Bronchial epithelial cell (primary cell): ENCODE data around the gene CEP152. TPM values are rescaled to one million over a fixed set of nuclear protein-coding genes. Genes with fewer than 3 reads are reported as not detected.
A peak's percentile ranks its signal among the peaks of the same experiment; 100 is the strongest.

Experiments
- DNase-seq: peaks from one replicate; pipeline ENCODE4 v3.0.0-alpha.2; 2010; ENCODE audit warnings: low read depth
- FAIRE-seq: peaks from 2 replicates; lab custom pipeline; 2011; peaks lifted over from hg19 to GRCh38; lab: Jason Lieb, UNC
- H3K27me3 ChIP-seq: 2 replicates; pipeline ENCODE4 v1.5.1; 2011; ENCODE audit warnings: low read length; ENCODE audit not compliant: control insufficient read depth, insufficient read depth
- H3K36me3 ChIP-seq: 2 replicates; pipeline ENCODE4 v1.5.1; 2011; ENCODE audit warnings: low read length; ENCODE audit not compliant: control insufficient read depth, insufficient read depth
- H3K4me3 ChIP-seq: 2 replicates; pipeline ENCODE4 v1.5.1; 2011; ENCODE audit warnings: mild to moderate bottlenecking, low read depth, low read length, control low read depth
- total RNA-seq: library from RNA; depleted of rRNA; stranded (reverse); fragments of >200 nt; gene quantifications from 2 replicates; pipeline ENCODE4 v1.2.1, GENCODE V29; 2014
- TF ChIP-seq, protein P1 (sequence below): IDR thresholded peaks from 2 replicates; pipeline ENCODE4 v1.5.1; 2011; ENCODE audit warnings: mild to moderate bottlenecking, moderate library complexity, low read length, control low read depth, inconsistent platforms; ENCODE audit not compliant: insufficient read depth, severe bottlenecking

The CEP152 gene
- total RNA-seq, 1 donor from 2014 or later: 4.5 TPM

GRCh38 chr15:48721061-48721810 lies 89.6 kb downstream of the CEP152 start:
- DNase-seq (no peak), FAIRE-seq (no peak)
- H3K4me3 ChIP-seq: no peak overlapping the region
- TF ChIP-seq, protein P1, sequence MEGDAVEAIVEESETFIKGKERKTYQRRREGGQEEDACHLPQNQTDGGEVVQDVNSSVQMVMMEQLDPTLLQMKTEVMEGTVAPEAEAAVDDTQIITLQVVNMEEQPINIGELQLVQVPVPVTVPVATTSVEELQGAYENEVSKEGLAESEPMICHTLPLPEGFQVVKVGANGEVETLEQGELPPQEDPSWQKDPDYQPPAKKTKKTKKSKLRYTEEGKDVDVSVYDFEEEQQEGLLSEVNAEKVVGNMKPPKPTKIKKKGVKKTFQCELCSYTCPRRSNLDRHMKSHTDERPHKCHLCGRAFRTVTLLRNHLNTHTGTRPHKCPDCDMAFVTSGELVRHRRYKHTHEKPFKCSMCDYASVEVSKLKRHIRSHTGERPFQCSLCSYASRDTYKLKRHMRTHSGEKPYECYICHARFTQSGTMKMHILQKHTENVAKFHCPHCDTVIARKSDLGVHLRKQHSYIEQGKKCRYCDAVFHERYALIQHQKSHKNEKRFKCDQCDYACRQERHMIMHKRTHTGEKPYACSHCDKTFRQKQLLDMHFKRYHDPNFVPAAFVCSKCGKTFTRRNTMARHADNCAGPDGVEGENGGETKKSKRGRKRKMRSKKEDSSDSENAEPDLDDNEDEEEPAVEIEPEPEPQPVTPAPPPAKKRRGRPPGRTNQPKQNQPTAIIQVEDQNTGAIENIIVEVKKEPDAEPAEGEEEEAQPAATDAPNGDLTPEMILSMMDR: no peak
- no peaks in the 10 kb centered on the region for H3K36me3 ChIP-seq
- no peaks in the 10 kb centered on the region for H3K27me3 ChIP-seq

DNA sequence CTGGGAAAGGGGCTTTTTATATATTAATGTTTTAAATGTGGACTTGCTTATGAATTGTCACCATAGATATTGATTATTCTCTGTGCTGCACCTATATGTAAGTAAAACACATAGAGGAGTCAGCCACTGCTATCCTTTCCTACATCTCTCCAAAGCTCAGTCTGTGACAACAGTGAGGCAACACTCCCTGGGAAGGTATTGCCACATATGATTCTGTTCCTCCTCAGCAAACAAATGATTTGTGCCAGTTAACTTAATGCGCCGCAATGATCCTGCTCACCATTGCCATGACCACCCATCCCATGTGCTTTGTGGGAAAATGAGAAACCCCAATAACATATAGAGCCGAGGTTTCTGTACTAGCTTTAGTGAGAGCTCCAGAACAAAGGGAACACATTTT lies 90.2 kb downstream of the CEP152 start:
- TF ChIP-seq, protein P1: no peak
- no peak for FAIRE-seq
- Histone ChIP-seq H3K4me3 (no peak overlapping the region), H3K36me3 (no peaks in the 10 kb centered on the region), H3K27me3 (no peaks in the 10 kb centered on the region)
- peak; percentile 8 for DNase-seq

DNA sequence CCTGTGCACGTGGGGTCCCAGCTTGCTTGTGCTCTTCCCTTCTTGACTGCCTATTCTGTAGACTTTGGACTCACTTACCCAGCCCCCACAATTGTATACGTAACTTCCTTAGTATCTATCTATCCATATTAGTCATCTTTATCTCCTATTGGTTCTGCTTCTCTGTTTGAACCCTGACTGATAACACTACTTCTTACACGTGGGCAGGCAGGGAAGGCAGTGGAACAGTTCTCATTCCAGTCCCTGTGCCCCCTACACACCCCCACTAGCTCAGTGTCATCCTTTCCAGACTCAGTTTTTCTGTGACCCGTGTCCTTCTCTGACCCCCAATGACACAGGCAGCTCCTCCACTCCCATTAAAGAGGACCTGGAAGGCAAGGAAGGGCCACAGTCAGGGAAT lies 91.2 kb downstream of the CEP152 start:
- H3K4me3 ChIP-seq: no peak overlapping the region
- TF ChIP-seq, protein P1: no peak
- H3K36me3 ChIP-seq: no peaks in the 10 kb centered on the region
- no peaks in the 10 kb centered on the region for H3K27me3 ChIP-seq
- FAIRE-seq (no peak), DNase-seq (no peak)

DNA sequence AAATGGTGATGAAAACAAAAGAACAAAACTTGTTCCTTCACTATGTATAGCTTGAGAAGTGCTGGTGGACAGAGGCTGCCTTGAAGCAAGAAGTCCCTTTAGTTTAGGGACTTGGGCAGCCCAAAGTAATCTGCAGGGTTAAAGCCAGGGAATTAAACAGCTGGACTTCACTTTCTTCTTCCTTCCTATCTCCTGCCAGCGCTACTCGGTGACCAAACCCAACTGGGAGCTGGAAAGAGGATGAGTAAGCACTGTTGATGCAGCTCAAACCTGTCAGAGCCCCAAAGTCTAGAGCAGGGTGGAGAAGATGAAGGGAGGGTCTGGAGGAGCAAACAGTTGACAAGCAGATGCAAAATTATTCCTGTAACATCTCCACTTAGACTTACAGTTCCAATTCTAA lies 92.2 kb downstream of the CEP152 start:
- Histone ChIP-seq H3K27me3 (no peaks in the 10 kb centered on the region), H3K36me3 (no peaks in the 10 kb centered on the region), H3K4me3 (no peak overlapping the region)
- TF ChIP-seq, protein P1: no peak
- no peak for FAIRE-seq
- DNase-seq: peak; percentile 18

GRCh38 chr15:48717458-48717857 lies 93.4 kb downstream of the CEP152 start:
- Histone ChIP-seq H3K4me3 (no peak overlapping the region), H3K27me3 (no peaks in the 10 kb centered on the region), H3K36me3 (no peaks in the 10 kb centered on the region)
- TF ChIP-seq, protein P1: no peak
- no peak for FAIRE-seq
- peak; percentile 26 for DNase-seq

- H3K4me3 ChIP-seq: no peak overlapping the region
- no peak for FAIRE-seq
- TF ChIP-seq, protein P1: no peak
- H3K36me3 ChIP-seq: no peaks in the 10 kb centered on the region
- DNase-seq: no peak
- H3K27me3 ChIP-seq: no peaks in the 10 kb centered on the region
These were observed 98.3 kb downstream of the CEP152 start for GRCh38 chr15:48712546-48712945.
